Caco-2 (cell line): ENCODE results near the gene C1orf21. TPM values are rescaled to one million over a fixed set of nuclear protein-coding genes. Genes with fewer than 3 reads are reported as not detected.

Source experiments
- BruUV-seq: library from RNA; stranded (reverse); fragments of 400-500 nt; replicated peaks from 2 replicates; lab custom pipeline; 2021; lab: Mats Ljungman, UMichigan
- CTCF ChIA-PET: fragments of 300-600 bp; sonication (Branson Sonifier 250); formaldehyde crosslinking; loops from one replicate; lab custom pipeline; 2022; ENCODE audit warnings: antibody characterized with exemption; lab: Charles Lee
- POLR2A ChIA-PET: fragments of 300-600 bp; sonication (Branson Sonifier 250); formaldehyde crosslinking; loops from one replicate; lab custom pipeline; 2022; ENCODE audit warnings: antibody characterized with exemption; lab: Charles Lee
- DNase-seq, 2 experiments: peaks; one replicate each; pipeline versions ENCODE4 v3.0.0 to v3.0.0-alpha.2; 2020 to 2022
- H3K27me3 ChIP-seq: replicated peaks from 2 replicates; pipeline ENCODE4 v1.6.0; 2011; ENCODE audit warnings: low read length; ENCODE audit not compliant: control insufficient read depth, insufficient read depth
- H3K36me3 ChIP-seq: 2 replicates; pipeline ENCODE4 v1.5.1; 2011; ENCODE audit warnings: low read length; ENCODE audit not compliant: control insufficient read depth, insufficient read depth
- H3K4me1 ChIP-seq: fragments of 250-450 bp; sonication (Bioruptor Pico); 2 replicates; pipeline ENCODE4 v1.5.1; 2020; ENCODE audit warnings: mild to moderate bottlenecking
- H3K4me3 ChIP-seq: 2 replicates; pipeline ENCODE4 v1.5.1; 2011; ENCODE audit warnings: low read depth, mild to moderate bottlenecking, control low read depth, low read length
- H3K9me3 ChIP-seq: fragments of 250-450 bp; sonication (Bioruptor Pico); 2 replicates; pipeline ENCODE4 v1.5.1; 2020; ENCODE audit warnings: mild to moderate bottlenecking, moderate library complexity
- H3K27ac Mint-ChIP-seq: one replicate; pipeline ENCODE4 v1.8.0; 2022; ENCODE audit warnings: mixed read lengths; ENCODE audit not compliant: unreplicated experiment
- H3K27me3 Mint-ChIP-seq: one replicate; pipeline ENCODE4 v1.8.0; 2022; ENCODE audit warnings: mixed read lengths; ENCODE audit not compliant: insufficient read depth, unreplicated experiment
- H3K36me3 Mint-ChIP-seq: one replicate; pipeline ENCODE4 v1.8.0; 2022; ENCODE audit warnings: mild to moderate bottlenecking, mixed read lengths; ENCODE audit not compliant: insufficient read depth, unreplicated experiment
- H3K4me1 Mint-ChIP-seq: one replicate; pipeline ENCODE4 v1.8.0; 2022; ENCODE audit warnings: low read depth, mixed read lengths; ENCODE audit not compliant: unreplicated experiment
- H3K4me3 Mint-ChIP-seq: one replicate; pipeline ENCODE4 v1.8.0; 2022; ENCODE audit warnings: mild to moderate bottlenecking, moderate library complexity, mixed read lengths; ENCODE audit not compliant: unreplicated experiment
- H3K9me3 Mint-ChIP-seq: one replicate; pipeline ENCODE4 v1.8.0; 2022; ENCODE audit warnings: mixed read lengths; ENCODE audit not compliant: unreplicated experiment
- CTCF ChIP-seq, 2 experiments: fragments of 200-600 bp in 1 of 2; IDR thresholded peaks; 1 replicate in 1 of 2; 2 replicates in 1 of 2; pipeline versions ENCODE4 v1.5.1 to v1.8.0; 2011 to 2022; ENCODE audit warnings: antibody characterized with exemption in 1 of 2, control low read depth in 1 of 2, inconsistent platforms in 1 of 2, low read depth in 1 of 2, low read length in 1 of 2, mild to moderate bottlenecking in 1 of 2, moderate library complexity in 1 of 2; ENCODE audit not compliant: insufficient read depth in 1 of 2, severe bottlenecking in 1 of 2, unreplicated experiment in 1 of 2
- intact Hi-C: fragments of 100-400 bp; cut with micrococcal nuclease; formaldehyde crosslinking; loops from one replicate; pipeline ENCODE4 v1.10.0; 2022; ENCODE audit not compliant: unreplicated experiment
- total RNA-seq: library from RNA; stranded (reverse); gene quantifications from 2 replicates; pipeline ENCODE4 v1.2.3, GENCODE V29; 2022

C1orf21 gene
- total RNA-seq, 1 experiment from 2014 or later: 0.82 TPM

- intact Hi-C loops: no loop called here
- no TSS peak for BruUV-seq
- TF ChIP-seq CTCF (IDR thresholded peaks at IDR 0.05; ENCODE audit: insufficient read depth in 1 of 2, low read depth in 1 of 2, low read length in 1 of 2, severe bottlenecking in 1 of 2, unreplicated experiment in 1 of 2): no peak
- Histone ChIP-seq H3K36me3 (no peaks in the 10 kb centered on the region), H3K4me3 (no peak overlapping the region), H3K27me3 (0 out of 2 replicates have a peak, but pooled peaks cover 1% of the 10 kb centered on the region), H3K9me3 (no peaks in the 10 kb centered on the region), H3K4me1 (no peaks in the 10 kb centered on the region)
- Mint-ChIP-seq H3K4me1 (no peaks in the 10 kb centered on the region), H3K9me3 (no peaks in the 10 kb centered on the region), H3K4me3 (no peak overlapping the region), H3K36me3 (no peaks in the 10 kb centered on the region), H3K27ac (no peak overlapping the region), H3K27me3 (peaks cover 3% of the 10 kb centered on the region)
- no peak for DNase-seq
- ChIA-PET POLR2A (no interaction called here), CTCF (no interaction called here)
Measured at GRCh38 chr1:184637664-184638240, 250.9 kb downstream of the C1orf21 start.

GRCh38 chr1:184639205-184639604 lies 252.4 kb downstream of the C1orf21 start:
- CTCF ChIA-PET: no interaction called here
- Mint-ChIP-seq H3K4me1 (no peaks in the 10 kb centered on the region), H3K36me3 (no peaks in the 10 kb centered on the region), H3K27ac (no peak overlapping the region), H3K4me3 (no peak overlapping the region), H3K9me3 (no peaks in the 10 kb centered on the region), H3K27me3 (peaks cover 3% of the 10 kb centered on the region)
- Histone ChIP-seq H3K27me3 (0 out of 2 replicates have a peak, but pooled peaks cover 1% of the 10 kb centered on the region), H3K4me1 (no peaks in the 10 kb centered on the region), H3K4me3 (no peak overlapping the region), H3K36me3 (no peaks in the 10 kb centered on the region), H3K9me3 (no peaks in the 10 kb centered on the region)
- TF ChIP-seq CTCF (IDR thresholded peaks at IDR 0.05; ENCODE audit: insufficient read depth in 1 of 2, low read depth in 1 of 2, low read length in 1 of 2, severe bottlenecking in 1 of 2, unreplicated experiment in 1 of 2): no peak
- intact Hi-C loops: no loop called here
- DNase-seq: no peak
- no TSS peak for BruUV-seq
- POLR2A ChIA-PET: no interaction called here

- Mint-ChIP-seq H3K4me1 (no peaks in the 10 kb centered on the region), H3K27ac (no peak overlapping the region), H3K27me3 (no peaks in the 10 kb centered on the region), H3K9me3 (no peaks in the 10 kb centered on the region), H3K36me3 (no peaks in the 10 kb centered on the region), H3K4me3 (no peak overlapping the region)
- ChIA-PET POLR2A (no interaction called here), CTCF (no interaction called here)
- no peaks in the 10 kb centered on the region for H3K36me3 ChIP-seq
- intact Hi-C loops: no loop called here
- no peak overlapping the region for H3K4me3 ChIP-seq
- H3K9me3 ChIP-seq: no peaks in the 10 kb centered on the region
- H3K27me3 ChIP-seq: 0 out of 2 replicates have a peak, but pooled peaks cover 1% of the 10 kb centered on the region
- DNase-seq: no peak
- BruUV-seq: no TSS peak
- H3K4me1 ChIP-seq: no peaks in the 10 kb centered on the region
- no peak for TF ChIP-seq CTCF (IDR thresholded peaks at IDR 0.05; ENCODE audit: insufficient read depth in 1 of 2, low read depth in 1 of 2, low read length in 1 of 2, severe bottlenecking in 1 of 2, unreplicated experiment in 1 of 2)
Measured at GRCh38 chr1:184640505-184640904, 253.7 kb downstream of the C1orf21 start.
